Stimulated activated memory B cell treated with anti-CD40 and anti-IgM and Interleukin-4, amounts not matched to agents 10 μg/mL and 1 μg/mL and 100 μg/mL, for 72 hours (primary cell): ENCODE data around the gene CADPS.
"Not testable (repeated sequence)": the region's sequence is repeated elsewhere in the genome, so short reads cannot be mapped to it uniquely, and the experiment has no call there.

Source experiments
- ATAC-seq: fragments of 150-1000 bp; cut with Tn5 transposase; 2 replicates; pipeline ENCODE4 v1.10.0; 2021
- H3K27ac Mint-ChIP-seq: one replicate; pipeline ENCODE4 v1.8.0; 2022; ENCODE audit warnings: mild to moderate bottlenecking, mixed read lengths
- H3K27me3 Mint-ChIP-seq: one replicate; pipeline ENCODE4 v1.8.0; 2022; ENCODE audit warnings: mixed read lengths
- H3K36me3 Mint-ChIP-seq: one replicate; pipeline ENCODE4 v1.8.0; 2022; ENCODE audit warnings: mixed read lengths
- H3K4me1 Mint-ChIP-seq: one replicate; pipeline ENCODE4 v1.8.0; 2022; ENCODE audit warnings: mixed read lengths
- H3K4me3 Mint-ChIP-seq: one replicate; pipeline ENCODE4 v1.8.0; 2022; ENCODE audit warnings: mild to moderate bottlenecking, moderate library complexity, mixed read lengths
- H3K9me3 Mint-ChIP-seq: one replicate; pipeline ENCODE4 v1.8.0; 2022; ENCODE audit warnings: mixed read lengths

The CADPS gene

DNA sequence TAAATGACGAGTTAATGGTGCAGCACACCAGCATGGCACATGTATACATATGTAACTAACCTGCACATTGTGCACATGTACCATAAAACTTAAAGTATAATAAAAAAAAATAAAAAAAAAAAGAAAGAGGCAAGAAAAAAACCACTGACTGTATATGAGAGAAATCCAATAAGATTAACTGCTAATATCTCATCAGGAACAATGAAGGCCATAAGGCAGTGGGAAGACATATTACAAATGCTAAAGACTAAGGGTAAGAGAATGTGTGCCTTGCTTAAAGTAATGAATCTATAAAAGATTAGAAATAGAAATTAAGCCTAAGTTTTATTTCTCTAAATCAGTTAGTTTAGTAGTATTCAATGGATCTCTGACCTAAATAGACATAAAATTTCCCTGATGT lies 294.7 kb downstream of the CADPS start:
- H3K4me3 Mint-ChIP-seq, H3K4me1 Mint-ChIP-seq, H3K36me3 Mint-ChIP-seq, ATAC-seq, H3K27ac Mint-ChIP-seq, H3K27me3 Mint-ChIP-seq: not testable (repeated sequence)
- peaks cover 19% of the 10 kb centered on the region for H3K9me3 Mint-ChIP-seq

DNA sequence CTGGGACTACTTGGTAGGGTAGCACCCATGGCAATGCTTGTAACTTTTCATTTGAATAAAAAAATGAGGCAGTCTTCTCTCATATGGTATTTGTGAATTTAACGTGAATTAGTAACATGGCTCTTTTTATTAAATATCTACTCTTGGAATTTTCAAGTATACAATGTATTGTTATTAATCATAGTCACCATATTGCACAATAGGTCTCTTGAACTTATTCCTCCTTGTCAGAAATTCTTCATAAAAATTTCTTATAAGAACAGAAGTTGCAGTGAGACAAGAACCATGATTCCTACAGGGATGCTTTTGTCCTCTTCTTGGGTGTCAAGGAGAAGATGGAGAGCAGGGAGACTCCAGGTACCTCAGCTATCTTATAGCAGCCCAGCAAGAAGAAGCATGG lies 298.1 kb downstream of the CADPS start:
- no peaks in the 10 kb centered on the region for H3K4me1 Mint-ChIP-seq
- ATAC-seq, result no peak
- H3K36me3 Mint-ChIP-seq, result no peaks in the 10 kb centered on the region
- peaks cover 19% of the 10 kb centered on the region for H3K9me3 Mint-ChIP-seq
- H3K4me3 Mint-ChIP-seq, result no peak overlapping the region
- no peaks in the 10 kb centered on the region for H3K27me3 Mint-ChIP-seq
- H3K27ac Mint-ChIP-seq, result no peak overlapping the region

DNA sequence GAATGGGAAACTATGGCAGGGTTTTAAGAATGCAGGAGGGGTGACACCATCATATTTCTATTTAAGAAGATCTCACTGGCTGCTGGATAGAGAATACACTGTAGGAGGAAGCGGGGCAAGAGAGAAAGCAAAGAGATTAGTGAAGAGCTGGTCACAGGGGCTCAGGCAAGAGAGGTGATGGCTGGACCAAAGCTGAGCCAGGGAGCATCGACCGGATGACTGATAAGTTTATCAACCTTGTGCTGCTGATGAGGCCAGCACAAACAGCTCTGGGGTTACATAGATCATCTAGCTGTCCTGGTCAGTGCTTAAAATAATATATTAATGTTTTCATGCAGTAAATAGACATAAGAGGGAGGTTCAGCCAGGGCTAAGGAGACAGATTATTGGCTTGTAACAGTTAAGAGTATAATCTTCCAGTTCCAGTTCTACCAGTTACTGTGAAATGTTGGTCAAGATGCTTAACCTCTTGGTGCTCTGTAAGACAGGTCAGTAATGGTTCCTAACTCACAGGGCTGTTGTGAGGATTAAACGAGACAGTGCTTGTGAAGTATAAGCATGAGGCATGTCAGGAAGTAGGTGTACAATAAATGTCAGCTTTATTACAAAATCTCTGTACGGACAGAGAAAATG lies 300.8 kb downstream of the CADPS start:
- peaks cover 9% of the 10 kb centered on the region for H3K9me3 Mint-ChIP-seq
- no peak overlapping the region for H3K27ac Mint-ChIP-seq
- H3K36me3 Mint-ChIP-seq, result no peaks in the 10 kb centered on the region
- H3K4me1 Mint-ChIP-seq, result no peaks in the 10 kb centered on the region
- no peaks in the 10 kb centered on the region for H3K27me3 Mint-ChIP-seq
- no peak overlapping the region for H3K4me3 Mint-ChIP-seq
- no peak for ATAC-seq

DNA sequence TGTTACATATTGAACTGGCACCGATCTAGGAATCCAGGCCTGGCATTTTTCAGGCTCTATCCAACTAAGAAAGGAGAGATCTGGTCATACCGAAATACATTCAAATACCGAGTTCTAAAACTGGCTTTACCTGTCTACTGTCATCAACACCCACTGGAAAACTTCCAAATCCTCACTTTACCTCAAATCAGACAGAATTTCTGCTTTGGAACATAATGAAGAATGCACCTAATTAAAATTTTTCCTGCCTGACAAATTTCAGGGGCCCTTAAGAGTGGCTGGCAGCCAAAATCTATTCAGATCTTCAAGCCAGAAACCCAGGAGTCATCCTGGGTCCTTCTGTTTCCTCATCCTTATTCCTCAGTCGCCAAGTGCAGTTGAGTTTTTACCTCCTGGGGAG lies 303.3 kb downstream of the CADPS start:
- Mint-ChIP-seq H3K4me3 (no peak overlapping the region), H3K27me3 (no peaks in the 10 kb centered on the region), H3K27ac (no peak overlapping the region), H3K36me3 (no peaks in the 10 kb centered on the region), H3K9me3 (no peaks in the 10 kb centered on the region), H3K4me1 (no peaks in the 10 kb centered on the region)
- no peak for ATAC-seq

DNA sequence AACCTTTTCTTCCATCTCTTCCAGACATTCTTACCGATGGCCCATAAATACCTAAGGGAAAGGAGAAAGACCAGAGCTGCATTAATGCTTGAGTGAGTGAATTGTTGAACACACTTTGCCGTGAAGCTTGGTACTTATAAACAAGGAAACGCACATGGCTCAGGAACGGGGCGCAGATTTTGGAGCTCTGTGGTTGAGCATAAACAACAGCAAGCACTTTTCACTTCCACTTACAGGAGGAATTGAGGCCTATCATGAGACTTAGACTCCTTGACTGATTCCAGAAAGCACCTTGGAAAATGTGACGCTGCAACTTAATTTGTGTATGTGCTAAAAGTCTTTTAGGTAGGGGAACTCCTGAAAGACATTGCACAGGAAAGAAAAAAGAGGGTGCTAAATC lies 304.3 kb downstream of the CADPS start:
- Mint-ChIP-seq H3K4me1 (no peaks in the 10 kb centered on the region), H3K4me3 (no peak overlapping the region), H3K27ac (no peak overlapping the region), H3K9me3 (no peaks in the 10 kb centered on the region), H3K27me3 (no peaks in the 10 kb centered on the region), H3K36me3 (no peaks in the 10 kb centered on the region)
- ATAC-seq, result no peak

DNA sequence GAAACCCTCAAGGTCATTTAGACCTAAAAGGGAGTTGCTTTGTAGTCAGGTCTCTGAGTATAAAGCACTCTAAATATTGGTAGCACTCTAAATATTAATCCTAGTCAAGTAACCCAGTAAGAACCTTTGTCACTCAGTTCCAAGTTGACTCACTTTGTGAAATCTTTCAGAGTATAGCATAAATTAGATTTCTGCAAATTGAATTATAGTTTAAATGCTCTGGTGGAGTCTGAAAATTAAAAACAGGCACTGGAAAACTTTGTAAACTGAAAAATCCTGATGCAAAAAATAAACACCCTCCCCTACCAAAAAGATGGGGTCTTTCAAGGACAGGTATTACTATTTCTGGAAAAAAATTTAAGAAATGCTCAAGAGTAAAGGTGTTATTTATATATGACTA lies 305.6 kb downstream of the CADPS start:
- H3K27ac Mint-ChIP-seq, result no peak overlapping the region
- H3K27me3 Mint-ChIP-seq, result no peaks in the 10 kb centered on the region
- no peak for ATAC-seq
- no peak overlapping the region for H3K4me3 Mint-ChIP-seq
- H3K36me3 Mint-ChIP-seq, result no peaks in the 10 kb centered on the region
- H3K9me3 Mint-ChIP-seq, result no peaks in the 10 kb centered on the region
- H3K4me1 Mint-ChIP-seq, result no peaks in the 10 kb centered on the region

DNA sequence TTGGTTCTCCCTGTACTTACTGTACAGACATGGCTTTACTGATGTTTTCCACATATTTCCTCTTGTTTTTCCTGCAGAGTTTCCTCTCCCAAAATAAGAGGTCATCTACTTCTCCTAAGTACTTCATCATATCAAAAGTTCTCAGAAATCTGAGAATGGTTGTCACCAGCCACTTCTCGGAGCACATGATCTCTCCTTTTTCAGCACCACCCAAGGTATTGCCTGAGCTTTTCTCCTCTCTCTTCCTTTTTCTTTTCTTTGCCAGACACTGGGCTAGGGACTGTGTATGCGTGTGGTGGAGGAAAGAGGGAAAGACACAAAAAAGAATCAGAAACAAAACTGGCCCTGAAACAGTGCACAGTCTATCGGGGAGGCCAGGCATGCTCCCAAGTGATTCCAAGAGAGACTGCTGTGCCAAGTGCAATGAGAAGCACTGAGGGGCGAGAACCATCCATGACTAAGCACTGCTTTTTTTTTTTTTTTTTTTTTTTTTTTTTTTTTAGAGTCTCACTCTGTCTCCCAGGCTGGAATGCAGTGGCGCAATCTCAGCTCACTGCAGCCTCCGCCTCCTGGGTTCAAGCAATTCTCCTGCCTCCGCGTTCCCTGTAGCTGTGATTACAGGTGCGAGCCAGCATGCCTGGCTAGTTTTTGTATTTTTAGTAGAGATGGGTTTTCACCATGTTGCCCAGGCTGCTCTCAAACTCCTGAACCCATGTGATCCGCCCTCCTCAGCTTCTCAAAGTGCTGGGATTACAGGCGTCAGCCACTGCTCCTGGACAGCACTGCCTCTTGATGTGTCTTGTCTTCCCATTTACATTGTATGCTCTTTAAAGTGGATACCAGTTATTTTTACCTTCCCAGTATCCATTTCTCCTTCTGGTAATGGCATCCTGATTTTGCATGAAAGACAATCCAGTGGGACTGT lies 307.9 kb downstream of the CADPS start:
- no peaks in the 10 kb centered on the region for H3K36me3 Mint-ChIP-seq
- H3K27me3 Mint-ChIP-seq, result no peaks in the 10 kb centered on the region
- H3K9me3 Mint-ChIP-seq, result no peaks in the 10 kb centered on the region
- H3K4me1 Mint-ChIP-seq, result no peaks in the 10 kb centered on the region
- H3K4me3 Mint-ChIP-seq, result no peak overlapping the region
- H3K27ac Mint-ChIP-seq, result no peak overlapping the region
- no peak for ATAC-seq

DNA sequence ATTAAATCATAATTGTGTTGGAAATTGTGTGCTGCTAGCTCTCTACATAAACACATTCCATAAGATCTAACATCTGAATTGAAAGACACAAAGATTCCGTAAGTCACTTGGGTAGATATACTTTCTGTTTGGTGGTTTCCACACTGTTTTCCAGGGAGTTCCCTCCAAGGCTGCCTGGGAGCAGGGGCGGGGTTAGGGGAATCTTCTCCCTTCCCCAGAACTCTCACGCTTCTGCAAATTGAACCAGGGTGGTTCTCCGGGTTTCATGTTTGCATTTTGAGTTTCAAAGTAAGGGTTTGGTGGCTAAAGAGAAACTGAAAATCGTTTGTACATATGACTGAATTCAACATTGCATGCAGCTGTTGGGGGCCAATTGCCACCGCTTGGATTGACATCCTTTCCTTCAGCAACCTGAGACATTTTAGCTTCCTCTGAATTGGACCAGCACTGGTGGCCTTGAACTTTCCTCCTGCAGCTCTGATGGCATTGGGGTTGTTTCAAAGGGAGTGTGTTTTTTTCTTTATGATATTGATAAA lies 309.1 kb downstream of the CADPS start:
- Mint-ChIP-seq H3K36me3 (no peaks in the 10 kb centered on the region), H3K27ac (no peak overlapping the region)

DNA sequence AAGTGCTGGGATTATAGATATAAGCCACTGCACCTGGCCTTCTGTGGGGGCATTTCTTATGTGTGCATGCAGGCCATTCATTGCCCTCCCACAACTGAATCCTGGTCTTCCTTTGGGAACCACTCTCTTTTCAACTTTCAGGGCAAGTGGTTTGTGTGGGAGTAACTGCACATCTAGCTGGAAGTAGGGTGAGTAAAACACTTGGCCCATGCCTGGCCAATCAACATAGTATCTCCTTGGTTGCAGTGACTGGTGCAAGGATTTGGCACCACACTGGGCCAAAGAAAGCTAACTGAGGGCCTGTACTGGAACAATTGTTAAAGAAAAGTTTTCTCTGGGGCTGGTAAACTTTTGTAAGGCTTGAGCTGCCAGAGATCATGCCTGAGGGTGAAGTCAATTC lies 312.6 kb downstream of the CADPS start:
- Mint-ChIP-seq H3K27ac (no peak overlapping the region), H3K4me3 (no peak overlapping the region), H3K9me3 (no peaks in the 10 kb centered on the region), H3K27me3 (no peaks in the 10 kb centered on the region), H3K36me3 (no peaks in the 10 kb centered on the region), H3K4me1 (no peaks in the 10 kb centered on the region)
- ATAC-seq, result no peak

More for the DNA sequence above, 309.1 kb downstream of the CADPS start:
- no peak for ATAC-seq
- Mint-ChIP-seq H3K9me3 (no peaks in the 10 kb centered on the region), H3K27me3 (no peaks in the 10 kb centered on the region), H3K4me3 (no peak overlapping the region), H3K4me1 (no peaks in the 10 kb centered on the region)

DNA sequence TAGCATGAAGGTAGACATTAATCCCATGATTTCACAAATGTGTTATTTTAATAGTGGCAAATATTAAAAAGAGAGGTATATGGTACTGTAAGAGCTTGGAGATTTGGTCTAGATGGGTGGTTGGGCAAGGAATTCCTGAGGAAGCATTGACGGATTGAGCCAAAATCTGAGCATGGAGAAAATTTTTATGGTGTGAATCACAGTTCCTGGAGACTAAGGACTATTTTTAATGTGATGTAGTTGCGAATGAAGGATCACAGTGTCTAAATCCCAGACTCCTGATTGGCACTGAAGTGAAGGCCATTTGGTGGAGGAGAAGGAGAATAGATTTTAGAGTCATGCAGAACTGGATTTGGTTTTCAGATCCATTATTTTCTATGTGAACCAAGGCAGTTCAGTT lies 313.2 kb downstream of the CADPS start:
- H3K27me3 Mint-ChIP-seq, result no peaks in the 10 kb centered on the region
- H3K36me3 Mint-ChIP-seq, result no peaks in the 10 kb centered on the region
- no peak for ATAC-seq
- H3K27ac Mint-ChIP-seq, result no peak overlapping the region
- no peaks in the 10 kb centered on the region for H3K4me1 Mint-ChIP-seq
- H3K9me3 Mint-ChIP-seq, result no peaks in the 10 kb centered on the region
- H3K4me3 Mint-ChIP-seq, result no peak overlapping the region

DNA sequence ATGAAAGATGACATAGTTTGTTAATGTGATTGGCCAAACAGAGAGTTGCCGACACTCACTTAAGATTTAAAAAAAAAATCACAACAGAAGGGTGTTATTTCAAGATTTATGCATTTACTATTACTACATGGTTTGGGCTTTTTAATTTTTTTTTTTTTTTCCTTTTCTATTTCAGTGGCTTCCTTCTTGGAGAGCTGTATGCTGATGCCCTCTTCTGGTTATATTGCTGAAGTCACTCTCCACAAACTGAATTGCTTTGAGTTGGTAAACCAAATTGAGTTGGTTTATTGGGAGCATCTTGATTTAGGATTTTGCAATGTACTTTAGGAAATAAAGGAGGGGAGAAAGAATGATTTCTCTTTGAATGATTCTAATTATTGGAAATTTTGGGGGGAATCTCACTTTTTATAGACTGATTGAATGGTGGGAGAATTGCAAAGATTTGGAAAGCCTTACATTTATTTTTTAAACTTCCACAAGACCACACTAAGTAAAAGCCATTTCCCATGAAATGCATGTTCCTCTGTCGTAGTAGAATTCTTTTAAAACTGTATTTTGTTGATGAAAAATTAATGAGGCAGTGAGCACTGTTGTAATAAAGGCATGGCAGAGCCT lies 315.3 kb downstream of the CADPS start:
- Mint-ChIP-seq H3K4me1 (no peaks in the 10 kb centered on the region), H3K27me3 (no peaks in the 10 kb centered on the region), H3K27ac (no peak overlapping the region), H3K9me3 (no peaks in the 10 kb centered on the region), H3K36me3 (no peaks in the 10 kb centered on the region), H3K4me3 (no peak overlapping the region)
- no peak for ATAC-seq

DNA sequence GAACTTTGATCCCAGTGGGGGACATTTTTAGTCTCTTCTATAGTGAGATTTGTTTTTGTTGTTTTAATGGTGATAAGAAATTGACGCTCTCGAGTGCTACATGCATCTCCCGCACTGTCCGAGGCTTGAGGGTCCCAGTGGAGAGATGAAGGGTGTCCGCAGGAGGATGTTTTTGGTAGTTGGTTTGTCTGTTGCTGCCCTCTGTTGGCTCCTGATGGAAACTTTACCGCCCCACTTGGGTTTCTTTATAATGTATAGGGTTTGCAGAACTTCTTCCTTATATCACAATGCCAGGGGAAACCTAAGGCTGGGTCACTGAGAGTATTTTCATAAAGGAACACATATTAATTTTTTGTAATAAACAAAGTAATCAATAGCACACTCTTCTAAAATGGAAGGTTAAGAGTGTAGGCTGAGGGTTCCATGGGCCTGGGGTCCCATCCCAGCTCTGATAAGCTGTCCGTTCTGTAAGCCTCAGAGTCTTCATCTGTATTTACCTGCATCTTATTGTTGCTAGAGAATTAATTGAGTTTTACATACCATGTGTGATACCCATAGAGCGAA lies 316.6 kb downstream of the CADPS start:
- H3K27ac Mint-ChIP-seq, result no peak overlapping the region
- ATAC-seq, result no peak
- no peaks in the 10 kb centered on the region for H3K27me3 Mint-ChIP-seq
- H3K36me3 Mint-ChIP-seq, result no peaks in the 10 kb centered on the region
- no peaks in the 10 kb centered on the region for H3K4me1 Mint-ChIP-seq
- H3K9me3 Mint-ChIP-seq, result no peaks in the 10 kb centered on the region
- no peak overlapping the region for H3K4me3 Mint-ChIP-seq

DNA sequence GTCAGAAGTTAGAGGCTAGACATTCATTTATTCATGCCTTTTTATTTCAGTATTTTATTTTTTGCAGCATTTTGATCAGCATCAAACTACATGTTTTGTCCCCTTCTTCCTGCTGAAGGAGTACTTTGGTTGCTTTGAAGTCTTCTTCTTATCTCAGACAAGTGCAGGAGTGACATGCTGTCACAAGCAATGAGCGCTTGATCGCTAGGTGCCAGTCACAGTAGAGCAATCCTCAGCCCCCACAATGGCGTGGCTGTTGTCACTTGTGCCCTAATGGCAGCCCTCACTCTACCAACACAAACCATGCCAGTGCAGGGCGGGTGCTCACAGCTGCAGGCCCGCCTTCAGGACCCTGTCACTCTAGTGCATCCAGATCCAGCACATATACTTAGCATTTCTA lies 317.2 kb downstream of the CADPS start:
- ATAC-seq, result no peak
- no peak overlapping the region for H3K27ac Mint-ChIP-seq
- H3K4me1 Mint-ChIP-seq, result no peaks in the 10 kb centered on the region
- no peaks in the 10 kb centered on the region for H3K27me3 Mint-ChIP-seq
- no peaks in the 10 kb centered on the region for H3K9me3 Mint-ChIP-seq
- H3K4me3 Mint-ChIP-seq, result no peak overlapping the region
- H3K36me3 Mint-ChIP-seq, result no peaks in the 10 kb centered on the region

DNA sequence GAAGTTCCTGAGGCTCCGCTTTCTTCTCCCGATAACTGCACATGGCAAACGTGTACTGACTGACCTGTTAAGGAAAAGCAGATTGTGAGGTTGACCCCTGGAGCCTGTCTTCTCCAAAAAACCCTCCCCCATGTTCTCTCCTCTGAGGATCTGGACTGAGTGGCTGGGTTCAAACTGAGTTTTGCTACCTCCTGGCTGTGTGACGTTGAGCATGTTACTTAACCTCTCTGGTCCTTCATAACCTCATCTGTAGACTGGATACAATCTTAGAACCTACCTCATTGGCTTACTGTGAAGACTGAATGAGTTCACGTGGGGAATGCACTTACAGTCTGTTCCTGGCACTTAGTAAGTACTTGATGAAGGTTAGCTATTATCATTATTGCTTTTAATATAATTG lies 317.8 kb downstream of the CADPS start:
- Mint-ChIP-seq H3K9me3 (no peaks in the 10 kb centered on the region), H3K27me3 (no peaks in the 10 kb centered on the region), H3K4me1 (no peaks in the 10 kb centered on the region), H3K36me3 (no peaks in the 10 kb centered on the region), H3K4me3 (no peak overlapping the region), H3K27ac (no peak overlapping the region)
- no peak for ATAC-seq

DNA sequence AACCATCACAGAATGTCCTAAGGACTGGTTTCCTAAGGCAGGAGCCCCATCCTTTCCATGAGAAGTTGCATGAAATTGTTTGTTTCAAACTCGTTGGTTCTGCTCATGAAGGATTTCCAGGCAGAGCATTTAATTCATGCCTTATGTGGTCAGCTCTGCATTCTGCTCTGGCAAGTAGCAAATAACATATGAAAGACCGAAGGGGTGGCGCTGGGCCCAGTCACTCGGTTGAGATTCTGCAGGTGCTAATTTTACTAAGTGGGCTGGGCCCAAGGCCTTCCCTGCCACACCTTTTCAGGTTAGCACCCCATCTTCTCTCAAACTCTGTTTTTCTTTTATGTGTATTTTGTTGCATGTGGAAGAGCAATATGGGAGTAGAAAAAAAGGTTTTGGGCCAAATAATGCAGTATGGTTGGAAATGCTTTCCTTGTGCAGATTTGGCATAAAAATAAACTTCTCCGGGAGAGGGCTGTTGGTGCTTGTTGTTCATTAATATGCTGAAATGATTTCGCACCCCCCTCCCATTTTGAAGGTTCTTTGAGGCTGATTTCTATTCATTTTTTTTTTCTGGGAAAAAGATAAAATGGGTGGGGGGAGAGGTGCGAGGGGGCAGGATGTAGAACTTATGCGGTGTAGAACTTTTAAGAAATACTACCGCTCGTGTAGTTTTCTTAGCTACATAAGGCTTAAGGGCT lies 318.9 kb downstream of the CADPS start:
- H3K36me3 Mint-ChIP-seq, result no peaks in the 10 kb centered on the region
- H3K9me3 Mint-ChIP-seq, result no peaks in the 10 kb centered on the region
- H3K4me1 Mint-ChIP-seq, result no peaks in the 10 kb centered on the region
- H3K27ac Mint-ChIP-seq, result no peak overlapping the region
- no peak for ATAC-seq
- H3K27me3 Mint-ChIP-seq, result no peaks in the 10 kb centered on the region
- H3K4me3 Mint-ChIP-seq, result no peak overlapping the region
